ENCODE results near the gene RNU6-1.

RNU6-1 gene

GRCh38 chr15:67843571-67844387, 3.9 kb upstream of the RNU6-1 start:
- TF ChIP-seq CTCF (IDR thresholded peaks at IDR 0.05): no peak

GRCh38 chr15:67843092-67843501, 3.3 kb upstream of the RNU6-1 start:
- no peak for TF ChIP-seq CTCF (IDR thresholded peaks at IDR 0.05)

GRCh38 chr15:67841513-67841762, 1.6 kb upstream of the RNU6-1 start:
- TF ChIP-seq CTCF (IDR thresholded peaks at IDR 0.05): no peak

- TF ChIP-seq CTCF (IDR thresholded peaks at IDR 0.05): no peak
Measured at GRCh38 chr15:67840749-67841512, 1.1 kb upstream of the RNU6-1 start.

- no peak for TF ChIP-seq CTCF (IDR thresholded peaks at IDR 0.05)
Measured at GRCh38 chr15:67839499-67839928, 331 bp downstream of the RNU6-1 start.

GRCh38 chr15:67838789-67839332, 984 bp downstream of the RNU6-1 start:
- TF ChIP-seq CTCF (IDR thresholded peaks at IDR 0.05): no peak

- TF ChIP-seq CTCF (IDR thresholded peaks at IDR 0.05): no peak
Measured at GRCh38 chr15:67836955-67837354, 2.9 kb downstream of the RNU6-1 start.
